HEK293 (cell line): ENCODE results near the gene HIPK4.

Experiments
- CTCF ChIA-PET: fragments of 350-600 bp; formaldehyde crosslinking; extraction: SDS; loops from one replicate; lab custom pipeline; 2021; ENCODE audit warnings: antibody characterized with exemption; lab: Yijun Ruan, JAX
- POLR2A ChIA-PET: fragments of 300-600 bp; formaldehyde crosslinking; extraction: SDS; loops from one replicate; lab custom pipeline; 2020; ENCODE audit warnings: antibody characterized with exemption, inconsistent platforms; lab: Yijun Ruan, JAX
- H3K27ac ChIP-seq: fragments of 200-500 bp; sonication (Bioruptor generic); 2 replicates; pipeline ENCODE4 v1.5.1; 2014; ENCODE audit warnings: low read depth, low read length, control low read depth, inconsistent platforms; ENCODE audit errors: extremely low read depth
- H3K36me3 ChIP-seq, 2 experiments: fragments of 200-500 bp in 1 of 2; sonication (Bioruptor generic) in 1 of 2; 1 replicate in 1 of 2; 2 replicates in 1 of 2; pipeline ENCODE4 v1.5.1; 2014 to 2017; ENCODE audit warnings: inconsistent platforms in 2 of 2, low read length in 2 of 2; ENCODE audit not compliant: control insufficient read depth in 2 of 2, insufficient read depth in 1 of 2
- H3K4me1 ChIP-seq: fragments of 200-500 bp; sonication (Bioruptor generic); 2 replicates; pipeline ENCODE4 v1.5.1; 2014; ENCODE audit warnings: mild to moderate bottlenecking, low read length, inconsistent platforms; ENCODE audit not compliant: control insufficient read depth, insufficient read depth
- H3K4me3 ChIP-seq: 2 replicates; pipeline ENCODE4 v1.5.1; 2011; ENCODE audit warnings: low read depth, mild to moderate bottlenecking, control low read depth, low read length, moderate library complexity
- H3K9me3 ChIP-seq: fragments of 200-500 bp; sonication (Bioruptor generic); 2 replicates; pipeline ENCODE4 v1.5.1; 2014; ENCODE audit warnings: low read depth, low read length, inconsistent platforms; ENCODE audit not compliant: control insufficient read depth, insufficient read depth
- GLIS2 ChIP-seq: fragments of 450-650 bp; formaldehyde crosslinking; IDR thresholded peaks from 2 replicates; pipeline ENCODE4 v1.5.1; 2016; ENCODE audit warnings: missing biosample characterization, missing genetic modification characterization
- KLF1 ChIP-seq: fragments of 450-650 bp; formaldehyde crosslinking; IDR thresholded peaks from 2 replicates; pipeline ENCODE4 v1.5.1; 2016; ENCODE audit warnings: missing biosample characterization, missing genetic modification characterization
- KLF7 ChIP-seq: fragments of 450-650 bp; formaldehyde crosslinking; IDR thresholded peaks from 2 replicates; pipeline ENCODE4 v1.5.1; 2016; ENCODE audit warnings: missing biosample characterization, missing genetic modification characterization, borderline replicate concordance
- RBAK ChIP-seq: fragments of 450-650 bp; formaldehyde crosslinking; IDR thresholded peaks from 2 replicates; pipeline ENCODE4 v1.5.1; 2016; ENCODE audit warnings: missing biosample characterization, missing genetic modification characterization
- SCRT2 ChIP-seq: fragments of 450-650 bp; formaldehyde crosslinking; IDR thresholded peaks from 2 replicates; pipeline ENCODE4 v1.5.1; 2016; ENCODE audit warnings: missing biosample characterization, missing genetic modification characterization
- SETDB1 ChIP-seq: IDR thresholded peaks from one replicate; pipeline ENCODE4 v1.6.1; 2017; ENCODE audit warnings: mild to moderate bottlenecking, low read length, moderate library complexity, mixed read lengths; ENCODE audit not compliant: insufficient read length
- ZBTB10 ChIP-seq: fragments of 450-650 bp; formaldehyde crosslinking; IDR thresholded peaks from 2 replicates; pipeline ENCODE4 v1.5.1; 2016; ENCODE audit warnings: missing biosample characterization, missing genetic modification characterization
- ZBTB8A ChIP-seq: fragments of 450-650 bp; formaldehyde crosslinking; IDR thresholded peaks from 2 replicates; pipeline ENCODE4 v1.5.1; 2016; ENCODE audit warnings: missing biosample characterization, missing genetic modification characterization
- ZNF121 ChIP-seq: fragments of 450-650 bp; formaldehyde crosslinking; IDR thresholded peaks from 2 replicates; pipeline ENCODE4 v1.5.1; 2016; ENCODE audit warnings: missing biosample characterization, missing genetic modification characterization
- ZNF138 ChIP-seq: fragments of 450-650 bp; formaldehyde crosslinking; IDR thresholded peaks from 2 replicates; pipeline ENCODE4 v1.5.1; 2016; ENCODE audit warnings: missing biosample characterization, missing genetic modification characterization, borderline replicate concordance
- ZNF148 ChIP-seq: fragments of 450-650 bp; formaldehyde crosslinking; IDR thresholded peaks from 2 replicates; pipeline ENCODE4 v1.5.0; 2017; ENCODE audit warnings: missing biosample characterization, missing genetic modification characterization, borderline replicate concordance
- ZNF16 ChIP-seq: fragments of 450-650 bp; formaldehyde crosslinking; IDR thresholded peaks from 2 replicates; pipeline ENCODE4 v1.5.1; 2016; ENCODE audit warnings: low read depth, missing biosample characterization, missing genetic modification characterization
- ZNF211 ChIP-seq: fragments of 450-650 bp; formaldehyde crosslinking; IDR thresholded peaks from 2 replicates; pipeline ENCODE4 v1.5.1; 2016; ENCODE audit warnings: low read depth, missing biosample characterization, missing genetic modification characterization
- ZNF280D ChIP-seq: fragments of 450-650 bp; formaldehyde crosslinking; IDR thresholded peaks from 2 replicates; pipeline ENCODE4 v1.5.1; 2016; ENCODE audit warnings: missing biosample characterization, missing genetic modification characterization
- ZNF449 ChIP-seq: fragments of 450-650 bp; formaldehyde crosslinking; IDR thresholded peaks from 2 replicates; pipeline ENCODE4 v1.5.1; 2017; ENCODE audit warnings: missing biosample characterization, mild to moderate bottlenecking, missing genetic modification characterization, moderate library complexity
- ZNF473 ChIP-seq: fragments of 450-650 bp; formaldehyde crosslinking; IDR thresholded peaks from 2 replicates; pipeline ENCODE4 v1.5.1; 2017; ENCODE audit warnings: missing biosample characterization, missing genetic modification characterization
- ZNF580 ChIP-seq: fragments of 450-650 bp; formaldehyde crosslinking; IDR thresholded peaks from 2 replicates; pipeline ENCODE4 v1.5.1; 2016; ENCODE audit warnings: missing biosample characterization, missing genetic modification characterization
- ZNF639 ChIP-seq: fragments of 450-650 bp; formaldehyde crosslinking; IDR thresholded peaks from 2 replicates; pipeline ENCODE4 v1.5.1; 2016; ENCODE audit warnings: missing biosample characterization, missing genetic modification characterization
- ZNF707 ChIP-seq: fragments of 450-650 bp; formaldehyde crosslinking; IDR thresholded peaks from 2 replicates; pipeline ENCODE4 v1.5.1; 2016; ENCODE audit warnings: missing biosample characterization, missing genetic modification characterization
- ZNF747 ChIP-seq: fragments of 450-650 bp; formaldehyde crosslinking; IDR thresholded peaks from 2 replicates; pipeline ENCODE4 v1.5.1; 2016; ENCODE audit warnings: missing biosample characterization, missing genetic modification characterization
- ZSCAN23 ChIP-seq: fragments of 450-650 bp; formaldehyde crosslinking; IDR thresholded peaks from 2 replicates; pipeline ENCODE4 v1.5.1; 2016; ENCODE audit warnings: missing biosample characterization, missing genetic modification characterization

The HIPK4 gene

GRCh38 chr19:40415768-40416167 lies 25.8 kb upstream of the HIPK4 start (continued):
- TF ChIP-seq ZBTB10, result no peak
- 0 out of 2 replicates have a peak, but pooled peaks have one; percentile 62 for TF ChIP-seq ZNF280D
- no peak for TF ChIP-seq ZNF16 (tag by site-specific recombination)
- no peak for TF ChIP-seq ZNF747 (tag by site-specific recombination)
- TF ChIP-seq ZNF148, result no peak
- TF ChIP-seq ZNF580 (tag by site-specific recombination), result peak; percentile 81
- TF ChIP-seq ZSCAN23 (tag by site-specific recombination), result no peak; the same call in 1 of the 2 replicates
- no peak for TF ChIP-seq ZNF707 (tag by site-specific recombination)

- H3K27ac ChIP-seq, result no peak overlapping the region
- TF ChIP-seq SETDB1 (no peak), KLF1 (tag by site-specific recombination) (peak; percentile 23; the same call in 1 of the 2 replicates), ZNF138 (tag by site-specific recombination) (no peak), ZNF211 (tag by site-specific recombination) (no peak), GLIS2 (peak; percentile 75), ZNF473 (tag by site-specific recombination) (no peak), ZNF449 (tag by site-specific recombination) (no peak), KLF7 (tag by site-specific recombination) (no peak), ZBTB8A (tag by site-specific recombination) (no peak), ZNF121 (no peak), RBAK (tag by site-specific recombination) (no peak), SCRT2 (tag by site-specific recombination) (no peak), ZNF639 (tag by site-specific recombination) (no peak)
These were observed 24.9 kb upstream of the HIPK4 start for GRCh38 chr19:40414542-40415535.

More at GRCh38 chr19:40414542-40415535, 24.9 kb upstream of the HIPK4 start:
- H3K9me3 ChIP-seq, result no peaks in the 10 kb centered on the region
- H3K4me1 ChIP-seq, result peaks cover 8% of the 10 kb centered on the region; the same call in 1 of the 2 replicates
- H3K36me3 ChIP-seq, result no peaks in the 10 kb centered on the region; a peak in 1 of 3 replicates
- CTCF ChIA-PET, result interaction anchor here (0.6 to 2.0 kb wide), 10 partner anchors 9 to 1363 kb away, joined by 3 to 9 read pairs (median 3); no protein-coding TSS in a partner anchor
- POLR2A ChIA-PET, result interaction anchor here (0.6 to 5.5 kb wide), 5 partner anchors 11 to 49 kb away, joined by 4 to 38 read pairs (median 4); partner anchors contain the start of gene SERTAD1
- no peak overlapping the region for H3K4me3 ChIP-seq
